HEK293T (cell line): ENCODE results near the gene EIF2D.

Experiments
- CTCF ChIA-PET: fragments of 350-600 bp; formaldehyde crosslinking; extraction: SDS; loops from one replicate; lab custom pipeline; 2021; ENCODE audit warnings: antibody characterized with exemption, inconsistent platforms; lab: Yijun Ruan, JAX
- POLR2A ChIA-PET: fragments of 350-600 bp; formaldehyde crosslinking; extraction: SDS; loops from one replicate; lab custom pipeline; 2020; ENCODE audit warnings: antibody characterized with exemption, inconsistent platforms; lab: Yijun Ruan, JAX
- DNase-seq: peaks from one replicate; pipeline ENCODE4 v3.0.0; 2012; ENCODE audit warnings: mixed read lengths; ENCODE audit errors: extremely low spot score
- ARNT ChIP-seq: fragments of 450-650 bp; IDR thresholded peaks from 2 replicates; pipeline ENCODE4 v1.6.1; 2017; ENCODE audit warnings: mild to moderate bottlenecking
- BHLHE40 ChIP-seq: fragments of 450-650 bp; IDR thresholded peaks from 2 replicates; pipeline ENCODE4 v1.6.1; 2016; ENCODE audit warnings: mild to moderate bottlenecking, moderate library complexity, borderline replicate concordance
- CTBP1 ChIP-seq: fragments of 450-650 bp; IDR thresholded peaks from 2 replicates; pipeline ENCODE4 v1.6.1; 2016; ENCODE audit warnings: borderline replicate concordance
- ELF4 ChIP-seq: fragments of 450-650 bp; IDR thresholded peaks from 2 replicates; pipeline ENCODE4 v1.6.1; 2017; ENCODE audit warnings: antibody characterized with exemption
- FOXA1 ChIP-seq: fragments of 450-650 bp; IDR thresholded peaks from 2 replicates; pipeline ENCODE4 v1.6.1; 2016; ENCODE audit warnings: mild to moderate bottlenecking
- FOXK2 ChIP-seq: fragments of 450-650 bp; IDR thresholded peaks from 2 replicates; pipeline ENCODE4 v1.6.1; 2016; ENCODE audit warnings: mild to moderate bottlenecking
- FOXM1 ChIP-seq: fragments of 450-650 bp; IDR thresholded peaks from 2 replicates; pipeline ENCODE4 v1.6.1; 2017; ENCODE audit warnings: mild to moderate bottlenecking, borderline replicate concordance
- HDGF ChIP-seq: fragments of 450-650 bp; IDR thresholded peaks from 2 replicates; pipeline ENCODE4 v1.6.1; 2017; ENCODE audit warnings: antibody characterized with exemption, borderline replicate concordance
- L3MBTL2 ChIP-seq: fragments of 450-650 bp; conservative IDR thresholded peaks from 2 replicates; pipeline ENCODE4 v1.6.1; 2016; ENCODE audit warnings: mild to moderate bottlenecking
- LEF1 ChIP-seq: fragments of 450-650 bp; IDR thresholded peaks from 2 replicates; pipeline ENCODE4 v1.6.1; 2017; ENCODE audit warnings: mild to moderate bottlenecking, borderline replicate concordance
- NFRKB ChIP-seq: fragments of 450-650 bp; IDR thresholded peaks from 2 replicates; pipeline ENCODE4 v1.6.1; 2016; ENCODE audit warnings: mild to moderate bottlenecking, moderate library complexity
- SP1 ChIP-seq: fragments of 450-650 bp; IDR thresholded peaks from 2 replicates; pipeline ENCODE4 v1.6.1; 2017
- SUZ12 ChIP-seq: fragments of 450-650 bp; IDR thresholded peaks from 2 replicates; pipeline ENCODE4 v1.6.1; 2016; ENCODE audit warnings: mild to moderate bottlenecking
- TARDBP ChIP-seq: fragments of 450-650 bp; IDR thresholded peaks from 2 replicates; pipeline ENCODE4 v1.6.1; 2016
- ZNF384 ChIP-seq: fragments of 450-650 bp; IDR thresholded peaks from 2 replicates; pipeline ENCODE4 v1.6.1; 2016
- TF ChIP-seq, protein P1 (sequence below): fragments of 450-650 bp; IDR thresholded peaks from 2 replicates; pipeline ENCODE4 v1.6.1; 2016

The EIF2D gene

DNA sequence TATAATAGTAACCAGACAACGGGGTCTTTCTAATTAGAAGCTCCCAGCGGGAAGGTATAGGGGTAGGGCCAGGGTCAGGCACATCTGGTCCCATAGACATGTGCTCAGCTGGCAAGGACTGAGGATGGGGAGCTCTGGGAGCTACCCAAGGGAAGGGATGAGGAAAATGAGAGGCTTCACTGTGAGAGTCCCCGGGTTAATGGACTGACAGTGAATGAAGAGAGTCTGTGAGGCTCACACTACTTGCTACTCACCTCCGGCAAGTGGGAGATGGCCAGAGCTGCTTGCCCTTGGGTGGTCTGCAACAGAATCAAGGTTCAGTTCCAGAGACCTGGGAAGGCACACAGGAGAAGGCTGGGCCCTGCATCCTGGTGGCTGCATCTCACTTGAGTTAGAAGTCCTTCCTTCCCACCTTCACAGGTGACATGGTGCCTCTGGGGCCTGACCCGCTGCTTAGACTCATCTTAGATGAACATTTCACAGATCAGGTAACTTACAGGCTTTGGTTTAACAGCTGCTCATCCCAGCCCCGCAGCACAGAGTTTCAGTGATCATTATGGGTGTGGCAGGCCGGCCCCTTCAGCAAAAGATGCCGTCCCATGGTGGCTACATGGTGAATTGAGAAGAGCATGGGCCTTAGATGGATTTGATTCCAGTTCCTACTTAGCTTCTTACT, 31.7 kb downstream of the EIF2D start:
- POLR2A ChIA-PET = no interaction called here
- DNase-seq = no peak
- no peak for TF ChIP-seq LEF1
- CTCF ChIA-PET = interaction anchor here (1.4 to 3.0 kb wide), 2 partner anchors 35 to 91 kb away, joined by 5 to 14 read pairs; no protein-coding TSS in a partner anchor

DNA sequence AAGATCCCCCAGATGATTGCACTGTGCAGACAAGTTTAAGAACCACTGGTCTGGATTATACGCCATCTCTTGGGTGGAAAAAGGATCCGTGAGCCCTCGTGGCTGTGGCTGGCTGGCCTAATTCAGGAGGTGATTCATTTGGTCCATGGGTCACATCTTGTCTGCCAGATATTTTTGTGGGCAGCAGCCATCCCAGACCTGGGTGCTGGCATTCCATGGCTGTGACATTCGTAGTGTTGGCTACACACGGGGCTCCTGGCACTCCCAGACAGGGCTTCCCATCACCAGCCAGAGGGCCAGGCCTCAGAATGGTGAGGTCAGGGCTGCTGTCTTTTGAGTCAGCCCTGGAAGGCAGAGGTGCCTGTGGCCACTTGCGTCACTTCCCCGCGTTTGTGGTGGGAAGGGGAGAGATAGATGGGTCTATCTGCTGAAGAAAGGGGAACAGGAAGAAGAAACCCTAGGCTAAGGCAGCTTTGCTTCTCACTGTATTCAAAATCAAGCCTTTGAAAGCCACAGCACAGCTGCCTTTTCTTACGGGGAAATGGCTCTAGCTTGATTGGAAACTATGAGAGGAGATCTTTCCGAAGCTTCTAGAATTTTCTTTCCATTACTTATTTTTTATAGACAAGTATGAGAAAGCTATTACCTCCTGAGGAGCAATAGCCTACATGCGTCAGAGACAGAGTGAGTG, 32.4 kb downstream of the EIF2D start:
- TF ChIP-seq ELF4 (no peak), NFRKB (no peak), SUZ12 (no peak), TARDBP (no peak), SP1 (no peak), LEF1 (no peak)
- DNase-seq = no peak
- CTCF ChIA-PET = interaction anchor here (3.0 kb wide), 1 partner anchor 35 kb away, joined by 14 read pairs; no protein-coding TSS in a partner anchor
- POLR2A ChIA-PET = no interaction called here

DNA sequence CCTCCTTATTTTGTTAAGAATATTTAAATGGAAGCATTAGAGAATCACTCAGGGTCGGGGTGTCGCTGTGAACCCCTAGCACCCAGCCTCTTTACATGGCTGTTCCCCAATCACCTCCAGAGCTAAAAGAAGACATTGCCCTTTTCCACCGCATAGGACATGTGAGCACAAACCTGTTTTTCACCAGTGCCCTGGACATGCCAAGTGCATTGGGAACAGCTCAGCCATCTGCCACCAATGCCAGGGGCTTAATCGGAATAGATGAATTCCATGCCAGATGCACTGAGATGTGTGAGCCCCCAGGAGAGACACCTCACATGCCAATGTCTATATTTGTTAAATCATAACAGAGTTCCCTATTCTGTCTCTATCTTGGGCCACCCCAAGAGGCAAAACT, 33.3 kb downstream of the EIF2D start:
- POLR2A ChIA-PET = no interaction called here
- CTCF ChIA-PET = interaction anchor here (0.8 to 3.0 kb wide), 5 partner anchors 27 to 99 kb away, joined by 3 to 14 read pairs (median 4); partner anchors contain the start of gene EIF2D
- DNase-seq = no peak
- no peak for TF ChIP-seq BHLHE40
- TF ChIP-seq FOXA1 = no peak
- no peak for TF ChIP-seq ELF4
- no peak for TF ChIP-seq LEF1
- no peak for TF ChIP-seq HDGF
- TF ChIP-seq ZNF384 = no peak
- no peak for TF ChIP-seq FOXK2

DNA sequence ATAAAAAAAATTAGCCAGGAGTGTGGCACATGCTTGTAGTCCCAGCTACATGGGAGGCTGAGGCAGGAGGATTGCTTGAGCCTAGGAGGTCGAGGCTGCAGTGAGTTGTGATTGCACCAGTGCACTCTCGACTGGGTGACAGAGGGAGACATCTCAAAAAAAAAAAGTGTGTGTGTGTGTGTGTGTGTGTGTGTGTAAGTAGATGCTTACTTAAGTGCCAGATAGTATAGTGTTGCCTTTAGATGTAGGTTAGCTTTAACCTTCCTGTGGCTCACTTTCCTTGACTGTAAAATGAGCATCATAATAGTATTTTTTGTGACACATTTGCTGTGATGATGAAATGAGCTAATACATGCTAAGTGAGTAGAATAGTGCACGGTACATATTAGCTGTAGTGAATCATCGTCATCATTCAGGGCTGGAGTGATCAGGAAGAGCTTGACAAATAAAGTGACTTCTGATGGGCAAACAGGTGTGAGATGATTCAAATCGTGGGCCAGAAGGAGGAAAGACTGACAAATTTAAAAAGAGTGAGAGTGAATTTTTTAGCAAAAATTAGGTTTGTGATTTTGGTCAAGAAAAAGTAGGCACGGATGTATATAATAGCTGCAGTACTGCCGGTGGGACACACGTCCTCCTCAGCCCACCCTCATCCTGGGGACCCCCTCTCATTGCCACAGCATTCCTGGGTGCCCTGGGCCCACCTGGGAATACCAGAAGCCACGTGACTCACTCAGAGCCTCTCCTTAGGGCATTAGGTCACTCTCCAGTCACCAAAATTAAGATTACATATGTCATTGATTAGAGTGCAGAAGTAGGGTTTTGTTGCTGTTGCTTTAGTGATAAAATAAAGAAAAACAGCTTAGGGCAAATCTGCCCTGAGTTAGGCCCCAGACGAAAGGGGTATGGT, 33.9 kb downstream of the EIF2D start:
- no peak for DNase-seq
- CTCF ChIA-PET = interaction anchor here (0.8 to 3.0 kb wide), 6 partner anchors 28 to 99 kb away, joined by 3 to 14 read pairs (median 4); partner anchors contain the start of gene EIF2D
- TF ChIP-seq ARNT = no peak
- TF ChIP-seq SP1 = no peak
- no peak for TF ChIP-seq HDGF
- TF ChIP-seq NFRKB = no peak
- no peak for TF ChIP-seq SUZ12
- TF ChIP-seq L3MBTL2 = no peak
- no peak for TF ChIP-seq FOXA1
- no peak for TF ChIP-seq FOXK2
- TF ChIP-seq FOXM1 = no peak
- TF ChIP-seq BHLHE40 = no peak
- POLR2A ChIA-PET = interaction anchor here (1.4 kb wide), 1 partner anchor 10 kb away, joined by 3 read pairs; no protein-coding TSS in a partner anchor

DNA sequence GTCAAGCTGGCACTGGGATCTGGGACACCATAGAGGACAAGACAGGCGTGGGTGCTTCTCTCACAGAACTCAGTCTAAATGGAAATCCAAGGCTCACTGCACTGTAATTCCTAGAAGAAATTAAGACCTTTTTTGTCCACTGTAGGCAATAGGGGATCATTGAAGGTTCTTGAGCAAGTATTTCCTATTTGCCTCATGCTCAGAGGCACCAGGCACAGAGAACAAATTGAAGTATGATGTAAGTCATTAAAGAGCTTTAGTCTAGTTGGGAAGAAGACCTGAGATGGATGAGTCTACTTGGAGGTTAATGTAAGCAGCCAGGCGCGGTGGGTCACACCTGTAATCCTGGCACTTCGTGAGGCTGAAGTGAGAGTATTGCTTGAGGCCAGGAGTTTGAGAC, 34.6 kb downstream of the EIF2D start:
- no peak for DNase-seq
- ChIA-PET CTCF (interaction anchor here (0.8 to 3.0 kb wide), 2 partner anchors 32 to 87 kb away, joined by 4 to 14 read pairs; no protein-coding TSS in a partner anchor), POLR2A (interaction anchor here (1.4 kb wide), 1 partner anchor 9 kb away, joined by 3 read pairs; no protein-coding TSS in a partner anchor)
- TF ChIP-seq BHLHE40 (no peak), NFRKB (no peak), ZNF384 (no peak), L3MBTL2 (no peak), FOXM1 (no peak), CTBP1 (no peak), TARDBP (no peak), FOXK2 (no peak), SP1 (no peak), ARNT (no peak), SUZ12 (no peak), HDGF (no peak)
- TF ChIP-seq, protein P1, sequence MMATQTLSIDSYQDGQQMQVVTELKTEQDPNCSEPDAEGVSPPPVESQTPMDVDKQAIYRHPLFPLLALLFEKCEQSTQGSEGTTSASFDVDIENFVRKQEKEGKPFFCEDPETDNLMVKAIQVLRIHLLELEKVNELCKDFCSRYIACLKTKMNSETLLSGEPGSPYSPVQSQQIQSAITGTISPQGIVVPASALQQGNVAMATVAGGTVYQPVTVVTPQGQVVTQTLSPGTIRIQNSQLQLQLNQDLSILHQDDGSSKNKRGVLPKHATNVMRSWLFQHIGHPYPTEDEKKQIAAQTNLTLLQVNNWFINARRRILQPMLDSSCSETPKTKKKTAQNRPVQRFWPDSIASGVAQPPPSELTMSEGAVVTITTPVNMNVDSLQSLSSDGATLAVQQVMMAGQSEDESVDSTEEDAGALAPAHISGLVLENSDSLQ = no peak

DNA sequence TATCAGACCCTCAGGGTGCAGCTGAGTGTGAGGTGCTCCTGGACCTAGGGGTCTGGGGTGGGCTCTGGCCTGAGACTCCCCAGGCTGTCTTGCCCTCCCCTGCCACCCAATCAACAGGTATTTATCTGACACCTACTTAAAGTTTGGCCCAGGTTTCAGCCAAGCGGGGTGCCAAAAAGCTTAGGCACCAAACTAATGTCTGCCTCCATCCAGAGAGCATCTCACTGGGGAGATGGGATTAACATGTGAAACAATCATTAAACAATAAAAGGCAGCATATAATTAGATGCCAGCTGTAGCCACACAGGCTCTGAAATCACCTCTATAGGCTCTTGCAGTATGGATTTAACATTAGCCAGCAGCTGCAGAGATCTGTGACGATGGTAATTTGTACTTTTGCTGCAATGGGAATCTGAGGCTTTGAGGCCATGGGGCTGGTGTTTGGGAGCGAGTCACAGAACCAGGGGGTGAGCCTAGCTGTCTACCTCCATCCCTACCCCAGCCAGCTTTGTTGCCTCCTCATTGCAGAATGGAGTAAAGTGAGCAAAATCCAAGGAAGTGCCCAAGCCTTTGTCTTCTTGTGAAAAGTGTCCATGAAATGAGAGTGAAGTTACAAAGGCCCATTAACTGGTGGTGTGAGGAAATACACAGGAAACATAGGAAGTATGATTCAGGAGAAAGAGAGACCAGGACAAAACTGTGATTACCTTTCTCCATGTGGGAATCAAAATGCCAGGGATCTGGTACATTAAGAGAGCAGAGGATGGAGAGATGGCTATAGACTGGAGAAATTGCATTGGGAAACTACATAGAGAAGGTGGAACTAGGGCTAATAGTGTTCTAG, 36.1 kb downstream of the EIF2D start:
- no peak for DNase-seq
- ChIA-PET CTCF (interaction anchor here (0.5 to 1.4 kb wide), 2 partner anchors 87 to 97 kb away, joined by 3 to 5 read pairs; no protein-coding TSS in a partner anchor), POLR2A (no interaction called here)
- TF ChIP-seq FOXM1 (no peak), SP1 (no peak), SUZ12 (no peak), CTBP1 (no peak), FOXA1 (no peak)
